Measurements from ENCODE around the gene EYA4.

- TF ChIP-seq CTCF (IDR thresholded peaks at IDR 0.05; ENCODE audit: low read depth, low read length) (no peak), MYC (IDR thresholded peaks at IDR 0.05; ENCODE audit: low read depth, low read length) (no peak), POLR2A (IDR thresholded peaks at IDR 0.05; ENCODE audit: extremely low read depth, insufficient read length) (no peak), MAX (IDR thresholded peaks at IDR 0.05; ENCODE audit: low read depth, low read length) (no peak)
Measured at GRCh38 chr6:133277900-133278545, 36.9 kb downstream of the EYA4 start.
